ENCODE results near the gene CABP2.

DNA sequence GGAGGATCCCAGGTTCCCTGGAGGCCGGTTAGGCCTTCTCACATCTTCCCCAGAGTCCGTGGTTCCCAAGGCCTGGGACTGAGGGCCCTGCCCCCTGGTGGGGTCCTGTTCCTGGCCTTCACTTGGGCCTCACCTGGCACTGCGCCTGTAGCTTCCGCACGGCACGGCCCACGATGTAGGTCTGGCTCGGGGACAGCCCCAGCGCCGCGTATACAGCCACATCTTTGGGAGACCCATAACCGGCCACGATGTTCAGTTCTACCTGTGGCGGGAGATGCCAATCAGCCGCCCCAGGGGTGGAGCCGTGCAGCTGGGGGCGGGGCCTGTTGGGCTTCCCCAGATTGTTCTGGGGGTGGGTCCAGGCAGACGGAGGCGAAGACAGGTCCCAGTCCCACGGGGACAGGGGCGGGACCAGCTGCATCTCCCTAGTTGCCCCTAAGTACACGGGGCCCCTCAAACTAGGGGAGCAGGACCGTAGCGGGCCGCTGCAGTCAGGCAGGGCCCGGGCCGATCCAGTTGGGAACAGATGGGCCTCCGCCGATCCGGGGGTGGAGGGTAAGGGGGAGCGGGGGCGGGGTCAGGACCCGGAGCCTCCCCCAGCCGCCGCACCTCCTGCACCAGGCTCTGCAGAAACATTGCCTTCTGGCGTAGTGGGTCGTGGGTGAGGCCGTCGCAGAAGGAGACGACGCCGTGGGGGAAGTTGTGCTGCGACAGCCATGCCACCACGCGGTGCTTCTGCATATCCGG, 30.3 kb downstream of the CABP2 start:
- TF ChIP-seq, protein P1, sequence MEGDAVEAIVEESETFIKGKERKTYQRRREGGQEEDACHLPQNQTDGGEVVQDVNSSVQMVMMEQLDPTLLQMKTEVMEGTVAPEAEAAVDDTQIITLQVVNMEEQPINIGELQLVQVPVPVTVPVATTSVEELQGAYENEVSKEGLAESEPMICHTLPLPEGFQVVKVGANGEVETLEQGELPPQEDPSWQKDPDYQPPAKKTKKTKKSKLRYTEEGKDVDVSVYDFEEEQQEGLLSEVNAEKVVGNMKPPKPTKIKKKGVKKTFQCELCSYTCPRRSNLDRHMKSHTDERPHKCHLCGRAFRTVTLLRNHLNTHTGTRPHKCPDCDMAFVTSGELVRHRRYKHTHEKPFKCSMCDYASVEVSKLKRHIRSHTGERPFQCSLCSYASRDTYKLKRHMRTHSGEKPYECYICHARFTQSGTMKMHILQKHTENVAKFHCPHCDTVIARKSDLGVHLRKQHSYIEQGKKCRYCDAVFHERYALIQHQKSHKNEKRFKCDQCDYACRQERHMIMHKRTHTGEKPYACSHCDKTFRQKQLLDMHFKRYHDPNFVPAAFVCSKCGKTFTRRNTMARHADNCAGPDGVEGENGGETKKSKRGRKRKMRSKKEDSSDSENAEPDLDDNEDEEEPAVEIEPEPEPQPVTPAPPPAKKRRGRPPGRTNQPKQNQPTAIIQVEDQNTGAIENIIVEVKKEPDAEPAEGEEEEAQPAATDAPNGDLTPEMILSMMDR (IDR thresholded peaks at IDR 0.05) = no peak
- TF ChIP-seq POLR2A (IDR thresholded peaks at IDR 0.05) = no peak
